DOHH2 (cell line): ENCODE measurements around the gene MFGE8.

Experiments used
- EZH2phosphoT487 ChIP-seq: fragments of 200-600 bp; sonication (generic); IDR thresholded peaks from 2 replicates; pipeline ENCODE4 v1.6.1; 2017; ENCODE audit warnings: borderline replicate concordance, mild to moderate bottlenecking, antibody characterized with exemption, low read length, moderate library complexity, mixed read lengths
- TF ChIP-seq, protein P1 (sequence below): fragments of 200-600 bp; sonication (generic); IDR thresholded peaks from one replicate; pipeline ENCODE4 v1.5.1; 2014; ENCODE audit warnings: antibody characterized with exemption, mild to moderate bottlenecking, low read depth, low read length; ENCODE audit not compliant: poor library complexity, severe bottlenecking

DNA sequence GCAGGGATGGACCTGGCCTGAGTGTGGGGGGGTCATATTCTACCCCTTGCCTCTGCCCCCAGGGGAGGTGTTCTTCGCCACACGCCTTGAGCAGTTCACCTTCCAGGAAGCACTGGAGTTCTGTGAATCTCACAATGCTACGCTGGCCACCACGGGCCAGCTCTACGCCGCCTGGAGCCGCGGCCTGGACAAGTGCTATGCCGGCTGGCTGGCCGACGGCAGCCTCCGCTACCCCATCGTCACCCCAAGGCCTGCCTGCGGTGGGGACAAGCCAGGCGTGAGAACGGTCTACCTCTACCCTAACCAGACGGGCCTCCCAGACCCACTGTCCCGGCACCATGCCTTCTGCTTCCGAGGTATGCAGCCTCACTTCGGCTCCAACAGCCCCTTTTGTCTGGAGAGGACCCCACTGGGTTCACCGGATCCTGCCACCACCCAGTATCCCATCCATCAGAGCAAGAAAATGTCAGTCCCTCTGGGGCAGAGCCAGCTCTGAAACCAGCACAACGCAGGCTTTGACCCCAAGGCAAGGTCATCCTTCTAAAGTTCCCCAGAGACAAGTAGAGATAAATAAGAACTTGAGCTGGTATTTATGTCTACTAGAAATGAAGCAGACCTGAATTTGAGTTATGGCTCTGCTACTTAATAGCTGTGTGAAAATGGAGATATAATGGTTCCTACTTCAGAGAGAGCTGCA is 63.7 kb downstream of the MFGE8 start:
- TF ChIP-seq, protein P1, sequence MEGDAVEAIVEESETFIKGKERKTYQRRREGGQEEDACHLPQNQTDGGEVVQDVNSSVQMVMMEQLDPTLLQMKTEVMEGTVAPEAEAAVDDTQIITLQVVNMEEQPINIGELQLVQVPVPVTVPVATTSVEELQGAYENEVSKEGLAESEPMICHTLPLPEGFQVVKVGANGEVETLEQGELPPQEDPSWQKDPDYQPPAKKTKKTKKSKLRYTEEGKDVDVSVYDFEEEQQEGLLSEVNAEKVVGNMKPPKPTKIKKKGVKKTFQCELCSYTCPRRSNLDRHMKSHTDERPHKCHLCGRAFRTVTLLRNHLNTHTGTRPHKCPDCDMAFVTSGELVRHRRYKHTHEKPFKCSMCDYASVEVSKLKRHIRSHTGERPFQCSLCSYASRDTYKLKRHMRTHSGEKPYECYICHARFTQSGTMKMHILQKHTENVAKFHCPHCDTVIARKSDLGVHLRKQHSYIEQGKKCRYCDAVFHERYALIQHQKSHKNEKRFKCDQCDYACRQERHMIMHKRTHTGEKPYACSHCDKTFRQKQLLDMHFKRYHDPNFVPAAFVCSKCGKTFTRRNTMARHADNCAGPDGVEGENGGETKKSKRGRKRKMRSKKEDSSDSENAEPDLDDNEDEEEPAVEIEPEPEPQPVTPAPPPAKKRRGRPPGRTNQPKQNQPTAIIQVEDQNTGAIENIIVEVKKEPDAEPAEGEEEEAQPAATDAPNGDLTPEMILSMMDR = no peak
- no peak for TF ChIP-seq EZH2phosphoT487
